Measurements from ENCODE around the gene MCU.

DNA sequence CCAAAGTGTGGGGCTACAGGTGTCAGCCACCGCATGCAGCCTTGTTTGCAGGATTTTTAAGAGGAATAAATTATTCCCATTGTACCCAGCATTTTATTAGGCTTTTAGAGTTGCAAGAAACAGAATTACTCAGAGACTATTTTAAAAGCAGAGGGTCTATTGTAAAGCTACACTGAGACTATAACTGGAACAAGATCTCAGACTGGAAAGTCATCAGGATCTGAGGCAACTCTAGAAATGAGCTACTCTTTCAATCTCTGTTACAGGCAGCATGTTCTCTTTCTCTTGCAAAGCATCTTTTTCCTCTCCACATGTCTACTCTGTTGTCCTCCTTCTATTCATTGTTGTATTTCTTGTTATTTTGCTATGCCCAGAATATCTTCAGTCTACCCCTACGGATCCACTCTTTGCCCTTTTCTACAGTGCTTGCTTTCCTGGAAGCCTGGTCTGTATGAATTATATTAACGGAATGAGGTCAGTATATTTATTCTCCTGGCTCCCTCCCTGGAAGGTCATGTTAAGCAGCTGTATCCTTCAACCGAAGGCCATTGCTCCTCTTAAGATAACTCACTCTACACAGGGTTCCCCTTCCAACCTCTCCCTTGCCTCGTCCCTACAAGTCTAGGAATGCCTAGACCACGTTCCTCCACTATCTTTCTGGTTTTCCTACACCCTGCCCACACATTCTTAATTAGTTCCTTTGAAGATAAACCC, 38.4 kb upstream of the MCU start:
- TF ChIP-seq POLR2A (IDR thresholded peaks at IDR 0.05) (no peak), POLR2AphosphoS5 (IDR thresholded peaks at IDR 0.05; ENCODE audit: insufficient read depth in 1 of 2, low read depth in 1 of 2) (no peak)
